ENCODE results near the gene RAB11B. TPM values are rescaled to one million over a fixed set of nuclear protein-coding genes. Genes with fewer than 3 reads are reported as not detected.

RAB11B gene
- total RNA-seq, 3 donors from 2014 or later (not counting 1 experiment from before 2014, with no cell fraction given): 101 to 116 (median 108) TPM

DNA sequence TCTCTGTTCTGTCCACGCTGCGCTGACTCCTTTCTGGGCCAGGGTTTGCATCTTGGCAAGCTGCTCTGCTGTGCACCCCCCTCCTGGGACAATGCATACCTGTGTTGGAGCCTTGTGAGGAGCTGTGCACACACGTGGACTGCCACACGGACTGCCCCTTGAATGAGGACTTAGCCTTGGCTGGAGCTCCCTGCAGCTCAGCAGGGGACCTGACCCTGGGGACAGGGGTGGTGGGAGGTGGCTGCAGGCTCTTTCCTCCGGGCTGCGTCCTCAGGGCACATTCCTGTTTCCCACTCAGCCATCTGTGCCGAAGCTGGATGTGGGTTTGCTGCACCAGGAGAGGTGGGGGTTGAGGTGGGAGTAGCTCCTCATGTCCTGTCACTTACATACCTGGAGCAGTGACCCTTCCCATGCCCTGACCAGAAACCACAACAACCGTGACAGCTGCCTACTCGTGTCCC, 8.2 kb downstream of the RAB11B start:
- H3K4me1 Mint-ChIP-seq: peaks cover 15 to 25% of the 10 kb centered on the region in 2 donors
- WGBS (ENCODE audit: insufficient coverage): 71% methylated on average over 9 of the region's 9 CpGs
- H3K9me3 ChIP-seq (ENCODE audit: control insufficient read depth, insufficient read depth, low read length): no peaks in the 10 kb centered on the region
- intact Hi-C loops (cut with micrococcal nuclease): no loop called here
- no peaks in the 10 kb centered on the region for H3K27me3 ChIP-seq (ENCODE audit: control insufficient read depth, insufficient read depth, low read length)
- no peaks in the 10 kb centered on the region for H3K9me3 Mint-ChIP-seq
- peaks cover 16% of the 10 kb centered on the region for H3K4me1 ChIP-seq (ENCODE audit: control insufficient read depth, insufficient read depth, low read length)
- H3K27ac ChIP-seq (ENCODE audit: low read length): no peak overlapping the region
- H3K27ac Mint-ChIP-seq: no peak overlapping the region
- TF ChIP-seq, protein P1, sequence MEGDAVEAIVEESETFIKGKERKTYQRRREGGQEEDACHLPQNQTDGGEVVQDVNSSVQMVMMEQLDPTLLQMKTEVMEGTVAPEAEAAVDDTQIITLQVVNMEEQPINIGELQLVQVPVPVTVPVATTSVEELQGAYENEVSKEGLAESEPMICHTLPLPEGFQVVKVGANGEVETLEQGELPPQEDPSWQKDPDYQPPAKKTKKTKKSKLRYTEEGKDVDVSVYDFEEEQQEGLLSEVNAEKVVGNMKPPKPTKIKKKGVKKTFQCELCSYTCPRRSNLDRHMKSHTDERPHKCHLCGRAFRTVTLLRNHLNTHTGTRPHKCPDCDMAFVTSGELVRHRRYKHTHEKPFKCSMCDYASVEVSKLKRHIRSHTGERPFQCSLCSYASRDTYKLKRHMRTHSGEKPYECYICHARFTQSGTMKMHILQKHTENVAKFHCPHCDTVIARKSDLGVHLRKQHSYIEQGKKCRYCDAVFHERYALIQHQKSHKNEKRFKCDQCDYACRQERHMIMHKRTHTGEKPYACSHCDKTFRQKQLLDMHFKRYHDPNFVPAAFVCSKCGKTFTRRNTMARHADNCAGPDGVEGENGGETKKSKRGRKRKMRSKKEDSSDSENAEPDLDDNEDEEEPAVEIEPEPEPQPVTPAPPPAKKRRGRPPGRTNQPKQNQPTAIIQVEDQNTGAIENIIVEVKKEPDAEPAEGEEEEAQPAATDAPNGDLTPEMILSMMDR (IDR thresholded peaks at IDR 0.05): no peak
- H3K4me3 Mint-ChIP-seq: no peak overlapping the region
- H3K27me3 Mint-ChIP-seq (ENCODE audit: low read depth in 2 of 2): no peaks in the 10 kb centered on the region
- no peaks in the 10 kb centered on the region for H3K36me3 Mint-ChIP-seq
- DNase-seq: no peak
- ATAC-seq: no peak
- peaks cover 25% of the 10 kb centered on the region for H3K36me3 ChIP-seq (ENCODE audit: control insufficient read depth, insufficient read depth, low read length)
- no peak overlapping the region for H3K4me3 ChIP-seq (ENCODE audit: low read length)

DNA sequence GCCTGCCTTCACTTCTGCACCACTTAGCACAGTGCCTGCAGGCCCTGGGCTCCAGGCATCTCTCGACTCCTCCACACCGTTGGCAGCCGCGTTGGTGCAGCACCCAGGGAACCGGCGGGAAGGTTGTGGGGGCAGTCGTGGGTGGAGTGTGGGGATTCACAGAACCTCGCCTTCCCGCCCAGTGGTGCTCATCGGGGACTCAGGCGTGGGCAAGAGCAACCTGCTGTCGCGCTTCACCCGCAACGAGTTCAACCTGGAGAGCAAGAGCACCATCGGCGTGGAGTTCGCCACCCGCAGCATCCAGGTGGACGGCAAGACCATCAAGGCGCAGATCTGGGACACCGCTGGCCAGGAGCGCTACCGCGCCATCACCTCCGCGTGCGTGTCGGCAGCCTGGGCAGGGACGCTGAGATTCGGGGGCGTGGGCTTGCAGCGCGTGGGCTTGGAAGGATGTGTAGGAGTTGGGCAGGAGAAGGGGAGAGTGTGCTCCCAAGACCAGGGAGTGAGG, 9.6 kb downstream of the RAB11B start:
- H3K36me3 Mint-ChIP-seq: no peaks in the 10 kb centered on the region
- H3K36me3 ChIP-seq (ENCODE audit: control insufficient read depth, insufficient read depth, low read length): peaks cover 38% of the 10 kb centered on the region

DNA sequence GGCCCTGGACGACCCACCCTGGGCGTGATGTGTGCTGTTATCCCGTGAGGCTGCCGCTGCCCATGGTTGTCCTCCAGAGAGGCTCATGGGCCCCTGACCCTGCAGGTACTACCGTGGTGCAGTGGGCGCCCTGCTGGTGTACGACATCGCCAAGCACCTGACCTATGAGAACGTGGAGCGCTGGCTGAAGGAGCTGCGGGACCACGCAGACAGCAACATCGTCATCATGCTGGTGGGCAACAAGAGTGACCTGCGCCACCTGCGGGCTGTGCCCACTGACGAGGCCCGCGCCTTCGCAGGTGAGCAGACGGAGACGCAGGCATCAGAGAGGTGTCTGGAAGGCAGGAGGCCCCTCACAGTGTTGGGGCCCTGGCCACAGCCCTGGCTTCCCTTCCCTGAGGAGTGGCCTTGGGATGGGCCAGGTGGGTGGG, 11.8 kb downstream of the RAB11B start:
- Histone ChIP-seq H3K27ac (ENCODE audit: low read length) (no peak overlapping the region), H3K36me3 (ENCODE audit: control insufficient read depth, insufficient read depth, low read length) (peaks cover 42% of the 10 kb centered on the region), H3K9me3 (ENCODE audit: control insufficient read depth, insufficient read depth, low read length) (no peaks in the 10 kb centered on the region), H3K27me3 (ENCODE audit: control insufficient read depth, insufficient read depth, low read length) (no peaks in the 10 kb centered on the region), H3K4me1 (ENCODE audit: control insufficient read depth, insufficient read depth, low read length) (peaks cover 4% of the 10 kb centered on the region), H3K4me3 (ENCODE audit: low read length) (no peak overlapping the region)
- 98% methylated on average over 21 of the region's 21 CpGs for WGBS (ENCODE audit: insufficient coverage)
- intact Hi-C loops (cut with micrococcal nuclease): no loop called here
- Mint-ChIP-seq H3K4me3 (no peak overlapping the region), H3K36me3 (no peaks in the 10 kb centered on the region), H3K9me3 (no peaks in the 10 kb centered on the region), H3K27me3 (ENCODE audit: low read depth in 2 of 2) (no peaks in the 10 kb centered on the region), H3K27ac (no peak overlapping the region), H3K4me1 (peaks cover 5 to 13% of the 10 kb centered on the region in 2 donors)
- ATAC-seq: no peak
- TF ChIP-seq, protein P1 (IDR thresholded peaks at IDR 0.05): no peak
- DNase-seq: no peak

More for the DNA sequence above, 9.6 kb downstream of the RAB11B start:
- Histone ChIP-seq H3K9me3 (ENCODE audit: control insufficient read depth, insufficient read depth, low read length) (no peaks in the 10 kb centered on the region), H3K27ac (ENCODE audit: low read length) (no peak overlapping the region), H3K4me1 (ENCODE audit: control insufficient read depth, insufficient read depth, low read length) (peaks cover 14% of the 10 kb centered on the region), H3K4me3 (ENCODE audit: low read length) (no peak overlapping the region), H3K27me3 (ENCODE audit: control insufficient read depth, insufficient read depth, low read length) (no peaks in the 10 kb centered on the region)
- intact Hi-C loops (cut with micrococcal nuclease): no loop called here
- DNase-seq: no peak
- no peaks in the 10 kb centered on the region for H3K9me3 Mint-ChIP-seq
- H3K4me1 Mint-ChIP-seq: peaks cover 15 to 24% of the 10 kb centered on the region in 2 donors
- WGBS (ENCODE audit: insufficient coverage): 88% methylated on average over 34 of the region's 34 CpGs
- H3K27me3 Mint-ChIP-seq (ENCODE audit: low read depth in 2 of 2): no peaks in the 10 kb centered on the region
- ATAC-seq: no peak
- H3K27ac Mint-ChIP-seq: no peak overlapping the region
- no peak overlapping the region for H3K4me3 Mint-ChIP-seq
- TF ChIP-seq, protein P1 (IDR thresholded peaks at IDR 0.05): no peak
